Uterus (tissue), 4 donors: ENCODE measurements around the gene RTN4RL2. TPM values are rescaled to one million over a fixed set of nuclear protein-coding genes. Genes with fewer than 3 reads are reported as not detected.

ENCODE experiments used
- DNase-seq, 2 donors: peaks; one replicate each; pipeline ENCODE4 v3.0.0-alpha.2; 2019 to 2020
- H3K27ac ChIP-seq, 2 donors: fragments of 200-600 bp; sonication (generic); 1 replicate in 1 of 2; 2 replicates in 1 of 2; pipeline ENCODE4 v1.5.1; 2016 to 2018
- H3K27me3 ChIP-seq, 2 donors: fragments of 200-600 bp; sonication (generic); one replicate each; pipeline ENCODE4 v1.5.1; 2018 to 2019; ENCODE audit warnings: control low read depth in 1 of 2
- H3K36me3 ChIP-seq, 2 donors: fragments of 200-600 bp; sonication (generic); one replicate each; pipeline ENCODE4 v1.5.1; 2019; ENCODE audit warnings: control low read depth in 1 of 2
- H3K4me1 ChIP-seq, 2 donors: fragments of 200-600 bp; sonication (generic); one replicate each; pipeline ENCODE4 v1.5.1; 2018 to 2019; ENCODE audit warnings: control low read depth in 1 of 2
- H3K4me3 ChIP-seq, 2 donors: fragments of 200-600 bp; sonication (generic); 1 replicate in 1 of 2; 2 replicates in 1 of 2; pipeline ENCODE4 v1.5.1; 2018 to 2019; ENCODE audit warnings: mild to moderate bottlenecking in 1 of 2
- H3K9me3 ChIP-seq, 2 donors: fragments of 200-600 bp; sonication (generic); one replicate each; pipeline ENCODE4 v1.5.1; 2019; ENCODE audit warnings: control low read depth in 1 of 2
- CTCF ChIP-seq, 4 experiments: fragments of 200-600 bp in 2 of 4; fragments of 450-650 bp in 2 of 4; sonication (generic) in 2 of 4; IDR thresholded peaks; one replicate each; pipeline ENCODE4 v1.5.1; 2016 to 2019; ENCODE audit warnings: antibody characterized with exemption in 4 of 4, mild to moderate bottlenecking in 2 of 4, moderate library complexity in 1 of 4
- POLR2A ChIP-seq, 2 donors: fragments of 450-650 bp; IDR thresholded peaks; one replicate each; pipeline ENCODE4 v1.6.1; 2016; ENCODE audit warnings: antibody characterized with exemption in 2 of 2, mild to moderate bottlenecking in 1 of 2, moderate library complexity in 1 of 2
- intact Hi-C: fragments of 100-400 bp; cut with DNase I; formaldehyde crosslinking; loops from one replicate; pipeline ENCODE4 v1.15.1; 2023; ENCODE audit warnings: low total_unique reads
- total RNA-seq, 4 donors: library from RNA; depleted of rRNA in 3 of 4; stranded (reverse); fragments of >200 nt in 3 of 4; gene quantifications; one replicate each; pipeline versions ENCODE4 v1.1.0 to v1.2.4, GENCODE V29; 2014 to 2023
- donor health status: DM: yes; HTN: yes; CAD: no.

Gene RTN4RL2
- total RNA-seq, 4 donors from 2014 or later: 1.7 TPM; not detected in 3

- intact Hi-C loops: loop anchor here (2.0 kb wide), 1 partner anchor 37 kb away; no protein-coding TSS in a partner anchor
- H3K27ac ChIP-seq: no peak overlapping the region
- no peak overlapping the region for H3K4me3 ChIP-seq
- no peak for DNase-seq
- peaks cover 0 to 3% of the 10 kb centered on the region in 2 donors for H3K4me1 ChIP-seq
- TF ChIP-seq CTCF (IDR thresholded peaks at IDR 0.05) (no peak), POLR2A (IDR thresholded peaks at IDR 0.05) (no peak)
- no peaks in the 10 kb centered on the region for H3K27me3 ChIP-seq
- H3K36me3 ChIP-seq: no peaks in the 10 kb centered on the region
- H3K9me3 ChIP-seq: no peaks in the 10 kb centered on the region
Observed at GRCh38 chr11:57487920-57488659, 27.8 kb downstream of the RTN4RL2 start.

DNA sequence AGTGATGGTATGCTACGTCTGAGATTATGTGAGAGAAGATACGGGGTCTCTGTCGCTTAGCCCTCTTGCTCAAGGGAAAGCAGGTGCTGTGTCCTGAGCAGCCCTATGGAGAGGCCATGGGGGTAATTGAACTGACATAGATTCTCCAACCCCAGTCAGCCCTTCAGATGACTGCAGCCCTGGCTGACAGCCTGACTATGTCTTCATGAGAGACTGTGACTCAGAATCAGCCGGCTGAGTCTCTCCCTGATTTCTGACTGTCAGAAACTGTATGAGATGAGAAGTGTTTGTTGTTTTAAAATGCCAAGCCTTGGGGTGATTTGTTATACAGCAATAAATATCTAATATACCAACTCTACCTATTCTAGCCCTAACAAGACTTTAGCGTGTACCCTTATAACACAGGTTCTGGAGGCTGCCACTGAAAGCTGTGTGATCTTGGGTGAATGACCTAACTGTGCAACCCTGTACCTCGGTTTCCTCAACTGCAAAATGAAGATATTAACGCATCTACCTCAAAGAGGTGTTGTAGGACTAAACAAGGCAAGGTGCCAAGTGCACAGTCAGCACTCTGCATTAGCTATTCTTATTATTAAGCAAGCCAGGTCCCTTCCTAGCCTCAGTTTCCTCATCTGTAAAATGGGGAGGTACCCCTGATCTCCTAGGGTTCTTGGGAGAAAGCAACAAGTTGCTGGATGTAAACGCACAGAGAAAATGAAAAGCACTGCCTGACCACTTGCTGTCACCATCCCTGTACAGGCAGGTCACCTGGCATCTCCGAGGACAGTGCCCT, 30.3 kb downstream of the RTN4RL2 start:
- H3K27ac ChIP-seq: no peak overlapping the region
- intact Hi-C loops: no loop called here
- H3K36me3 ChIP-seq: no peaks in the 10 kb centered on the region
- H3K9me3 ChIP-seq: no peaks in the 10 kb centered on the region
- DNase-seq: no peak
- no peak overlapping the region for H3K4me3 ChIP-seq
- no peaks in the 10 kb centered on the region for H3K4me1 ChIP-seq
- H3K27me3 ChIP-seq: no peaks in the 10 kb centered on the region
- no peak for TF ChIP-seq POLR2A (IDR thresholded peaks at IDR 0.05)

DNA sequence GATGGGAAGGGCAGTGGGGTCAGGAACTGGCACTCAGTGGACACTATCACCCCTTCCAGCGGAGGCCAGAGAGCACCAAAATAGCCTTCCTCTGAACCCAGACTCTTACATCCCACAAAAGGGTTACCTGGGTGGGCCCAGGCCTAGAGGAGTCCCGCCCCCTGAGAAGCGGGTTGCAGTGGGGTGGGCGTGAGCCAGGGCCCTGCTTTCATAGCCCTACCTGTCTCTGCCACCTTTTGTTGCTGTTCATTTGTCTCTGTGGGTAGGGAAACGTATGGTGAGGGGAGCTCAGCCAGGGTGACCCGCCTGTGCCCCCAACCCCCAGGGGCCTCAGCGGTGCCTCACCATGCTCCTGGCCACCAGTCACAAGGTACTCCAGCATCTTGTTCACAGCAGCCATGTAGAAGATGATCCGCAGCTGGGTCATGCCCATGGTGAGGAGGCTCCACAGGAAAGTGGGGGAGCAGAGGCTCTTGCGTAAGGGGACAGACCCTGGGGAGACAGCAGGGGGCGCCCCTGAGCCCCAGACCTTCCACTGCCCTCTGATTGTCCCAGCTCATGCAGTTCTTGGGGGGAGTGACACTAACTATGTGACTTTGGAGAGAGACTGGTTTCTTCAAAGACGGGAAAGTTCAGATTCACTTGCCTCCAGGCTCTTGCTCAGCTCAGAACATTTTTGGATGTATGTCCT, 31.2 kb downstream of the RTN4RL2 start:
- DNase-seq: no peak
- TF ChIP-seq POLR2A (IDR thresholded peaks at IDR 0.05) (no peak), CTCF (IDR thresholded peaks at IDR 0.05) (peak in 3 of 4 experiments; percentile 19 to 43 (median 21))
- no peak overlapping the region for H3K27ac ChIP-seq
- H3K27me3 ChIP-seq: no peaks in the 10 kb centered on the region
- no peaks in the 10 kb centered on the region for H3K4me1 ChIP-seq
- intact Hi-C loops: no loop called here
- no peaks in the 10 kb centered on the region for H3K9me3 ChIP-seq
- no peak overlapping the region for H3K4me3 ChIP-seq
- H3K36me3 ChIP-seq: no peaks in the 10 kb centered on the region

- TF ChIP-seq POLR2A (IDR thresholded peaks at IDR 0.05) (no peak), CTCF (IDR thresholded peaks at IDR 0.05) (peak; percentile 66 to 88 (median 79))
- Histone ChIP-seq H3K4me3 (no peak overlapping the region), H3K4me1 (peaks cover 0 to 2% of the 10 kb centered on the region in 2 donors), H3K36me3 (no peaks in the 10 kb centered on the region), H3K27me3 (no peaks in the 10 kb centered on the region), H3K27ac (no peak overlapping the region), H3K9me3 (no peaks in the 10 kb centered on the region)
- peak; percentile 61 for DNase-seq
- intact Hi-C loops: no loop called here
Observed at GRCh38 chr11:57493507-57494503, 33.5 kb downstream of the RTN4RL2 start.
